ENCODE data around the gene THOC5. TPM values are rescaled to one million over a fixed set of nuclear protein-coding genes. Genes with fewer than 3 reads are reported as not detected.

The THOC5 gene
- total RNA-seq, 1 donor from 2014 or later: 73.2 TPM

DNA sequence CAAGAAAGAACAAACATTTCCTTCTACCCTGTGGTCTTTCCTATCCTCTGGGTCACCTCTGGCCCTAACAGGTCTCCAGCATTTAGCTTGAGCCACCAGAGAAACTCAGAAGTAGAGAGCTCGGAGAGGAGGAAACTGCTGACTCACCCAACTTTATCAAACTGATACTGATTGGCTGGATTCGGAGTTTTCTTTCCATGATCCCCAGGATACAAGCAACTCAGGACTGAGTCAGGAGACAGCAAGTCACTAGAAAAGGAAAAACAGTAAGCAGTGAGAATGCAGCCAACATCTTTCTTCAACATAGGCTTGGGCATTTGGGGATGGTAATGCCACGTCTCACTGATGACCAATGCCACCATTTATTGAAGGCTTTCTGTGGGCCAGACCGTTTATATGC is 32.7 kb downstream of the THOC5 start:
- H3K4me3 Mint-ChIP-seq: no peak overlapping the region
- H3K27me3 Mint-ChIP-seq (ENCODE audit: low read depth): no peaks in the 10 kb centered on the region
- H3K4me1 Mint-ChIP-seq: no peaks in the 10 kb centered on the region
- TF ChIP-seq, protein P1, sequence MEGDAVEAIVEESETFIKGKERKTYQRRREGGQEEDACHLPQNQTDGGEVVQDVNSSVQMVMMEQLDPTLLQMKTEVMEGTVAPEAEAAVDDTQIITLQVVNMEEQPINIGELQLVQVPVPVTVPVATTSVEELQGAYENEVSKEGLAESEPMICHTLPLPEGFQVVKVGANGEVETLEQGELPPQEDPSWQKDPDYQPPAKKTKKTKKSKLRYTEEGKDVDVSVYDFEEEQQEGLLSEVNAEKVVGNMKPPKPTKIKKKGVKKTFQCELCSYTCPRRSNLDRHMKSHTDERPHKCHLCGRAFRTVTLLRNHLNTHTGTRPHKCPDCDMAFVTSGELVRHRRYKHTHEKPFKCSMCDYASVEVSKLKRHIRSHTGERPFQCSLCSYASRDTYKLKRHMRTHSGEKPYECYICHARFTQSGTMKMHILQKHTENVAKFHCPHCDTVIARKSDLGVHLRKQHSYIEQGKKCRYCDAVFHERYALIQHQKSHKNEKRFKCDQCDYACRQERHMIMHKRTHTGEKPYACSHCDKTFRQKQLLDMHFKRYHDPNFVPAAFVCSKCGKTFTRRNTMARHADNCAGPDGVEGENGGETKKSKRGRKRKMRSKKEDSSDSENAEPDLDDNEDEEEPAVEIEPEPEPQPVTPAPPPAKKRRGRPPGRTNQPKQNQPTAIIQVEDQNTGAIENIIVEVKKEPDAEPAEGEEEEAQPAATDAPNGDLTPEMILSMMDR (conservative IDR thresholded peaks at IDR 0.05): no peak
- no peak overlapping the region for H3K27ac Mint-ChIP-seq (ENCODE audit: unreplicated experiment)
- peaks cover 15% of the 10 kb centered on the region for H3K36me3 Mint-ChIP-seq (ENCODE audit: low read depth)
- no peaks in the 10 kb centered on the region for H3K9me3 Mint-ChIP-seq
- no peak for DNase-seq (ENCODE audit: low read depth, low spot score)

DNA sequence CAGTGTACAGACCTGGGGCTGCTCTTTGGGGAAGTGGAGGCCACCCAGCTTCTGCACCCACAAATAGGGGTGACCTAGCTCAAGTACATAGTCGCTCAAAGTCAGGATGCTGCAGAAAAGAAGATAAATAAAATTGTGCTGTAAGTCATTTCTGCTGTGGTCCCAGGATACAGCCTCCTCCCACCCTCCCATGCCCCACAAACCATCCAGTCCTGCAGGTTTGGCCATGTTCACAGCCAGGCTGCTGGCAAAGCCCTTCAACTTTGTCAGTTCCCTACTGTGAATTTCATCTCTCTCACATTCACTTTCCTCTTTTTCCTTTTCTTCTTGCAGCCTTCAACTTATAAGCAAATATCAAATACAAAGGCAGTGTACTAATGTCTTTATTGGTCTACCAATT is 33.6 kb downstream of the THOC5 start:
- Mint-ChIP-seq H3K4me1 (no peaks in the 10 kb centered on the region), H3K4me3 (no peak overlapping the region), H3K9me3 (no peaks in the 10 kb centered on the region), H3K27me3 (ENCODE audit: low read depth) (no peaks in the 10 kb centered on the region), H3K27ac (ENCODE audit: unreplicated experiment) (no peak overlapping the region), H3K36me3 (ENCODE audit: low read depth) (peaks cover 14% of the 10 kb centered on the region)
- no peak for DNase-seq (ENCODE audit: low read depth, low spot score)
- TF ChIP-seq, protein P1 (conservative IDR thresholded peaks at IDR 0.05): no peak

DNA sequence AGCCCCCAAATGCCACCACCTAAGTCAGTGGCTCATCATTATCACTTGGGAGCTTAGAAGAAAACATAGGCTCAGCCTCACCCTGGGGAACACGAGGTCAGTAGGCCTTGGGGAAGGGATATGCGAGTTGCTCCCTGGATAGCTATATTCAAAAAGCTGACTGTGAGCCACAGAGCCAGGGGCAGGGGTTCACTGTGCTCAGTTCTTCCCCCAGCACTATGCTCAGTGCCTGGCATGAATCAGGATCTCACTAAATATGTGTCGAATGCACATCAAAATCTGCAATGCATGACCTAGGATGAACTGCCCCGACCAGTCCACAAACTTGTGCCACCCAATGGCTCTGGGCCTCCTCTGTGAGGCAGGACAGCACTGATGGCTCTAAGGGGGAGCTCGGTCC is 35.1 kb downstream of the THOC5 start:
- H3K4me1 Mint-ChIP-seq: no peaks in the 10 kb centered on the region

DNA sequence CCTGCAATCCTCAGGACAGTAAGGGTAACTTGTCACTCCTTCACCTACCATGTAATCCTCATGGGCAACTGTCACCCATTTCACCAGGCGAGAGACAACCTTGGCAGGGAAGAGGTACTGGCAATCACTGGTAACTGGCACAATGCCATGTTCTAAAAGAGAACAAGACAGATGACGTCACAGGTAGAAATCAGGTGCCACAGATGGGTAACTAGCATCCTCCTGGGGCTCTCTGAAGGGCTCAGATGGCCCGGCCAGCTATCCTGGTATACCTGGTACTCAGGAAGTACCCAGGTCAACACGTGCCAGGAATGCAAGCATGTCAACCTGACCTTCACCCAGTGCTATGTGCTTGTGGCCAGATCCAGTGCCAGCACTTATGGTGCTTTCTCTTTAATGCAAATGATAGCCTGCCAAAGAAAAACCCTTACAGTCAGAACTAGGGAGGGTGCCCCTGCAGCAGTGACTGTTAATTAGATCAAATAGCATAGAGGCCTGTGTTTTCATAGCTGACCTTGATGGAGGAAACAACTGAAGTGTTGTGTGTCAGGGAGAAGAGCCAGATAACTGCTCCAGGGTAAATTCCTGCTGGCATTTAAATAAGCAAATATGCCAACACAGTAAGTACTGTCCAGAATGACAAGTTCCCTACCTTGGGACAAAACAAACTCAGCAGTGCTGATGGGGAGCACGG is 36.2 kb downstream of the THOC5 start:
- no peak for DNase-seq (ENCODE audit: low read depth, low spot score)
- Mint-ChIP-seq H3K9me3 (no peaks in the 10 kb centered on the region), H3K4me3 (no peak overlapping the region), H3K4me1 (no peaks in the 10 kb centered on the region), H3K27me3 (ENCODE audit: low read depth) (no peaks in the 10 kb centered on the region), H3K27ac (ENCODE audit: unreplicated experiment) (no peak overlapping the region), H3K36me3 (ENCODE audit: low read depth) (peaks cover 7% of the 10 kb centered on the region)
- TF ChIP-seq, protein P1 (conservative IDR thresholded peaks at IDR 0.05): no peak

More for the DNA sequence above, 35.1 kb downstream of the THOC5 start:
- Mint-ChIP-seq H3K9me3 (no peaks in the 10 kb centered on the region), H3K27me3 (ENCODE audit: low read depth) (no peaks in the 10 kb centered on the region), H3K27ac (ENCODE audit: unreplicated experiment) (no peak overlapping the region), H3K4me3 (no peak overlapping the region), H3K36me3 (ENCODE audit: low read depth) (peaks cover 11% of the 10 kb centered on the region)
- DNase-seq (ENCODE audit: low read depth, low spot score): no peak
- TF ChIP-seq, protein P1 (conservative IDR thresholded peaks at IDR 0.05): no peak

DNA sequence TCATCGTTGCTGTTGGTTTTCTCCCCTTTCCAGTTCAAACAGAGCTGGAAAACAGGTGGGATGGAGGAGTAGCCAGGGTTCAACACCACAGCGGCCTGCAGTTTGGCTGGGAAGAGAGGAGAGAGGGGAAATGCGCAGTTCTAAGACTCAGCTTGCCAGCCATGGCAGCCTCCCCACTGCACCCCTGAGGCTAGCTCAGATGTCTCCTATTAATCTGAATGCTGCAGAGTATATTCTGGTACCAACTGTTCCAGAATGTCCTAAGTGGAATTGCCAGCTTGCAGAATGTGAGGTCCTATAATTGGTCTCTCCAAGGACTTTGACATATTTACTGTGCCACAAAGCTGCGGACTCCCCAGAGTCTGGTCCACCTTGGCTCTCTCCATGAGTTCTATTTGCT is 41.5 kb downstream of the THOC5 start:
- Mint-ChIP-seq H3K36me3 (ENCODE audit: low read depth) (peaks cover 3% of the 10 kb centered on the region), H3K9me3 (no peaks in the 10 kb centered on the region), H3K27me3 (ENCODE audit: low read depth) (no peaks in the 10 kb centered on the region), H3K4me1 (no peaks in the 10 kb centered on the region), H3K4me3 (no peak overlapping the region), H3K27ac (ENCODE audit: unreplicated experiment) (no peak overlapping the region)
- TF ChIP-seq, protein P1 (conservative IDR thresholded peaks at IDR 0.05): no peak
- no peak for DNase-seq (ENCODE audit: low read depth, low spot score)
